ENCODE results near the gene D2HGDH. TPM values are rescaled to one million over a fixed set of nuclear protein-coding genes. Genes with fewer than 3 reads are reported as not detected.

D2HGDH gene
- total and polyA plus RNA-seq, 2 of the 13 experiments (the other 11 are each of a cell fraction or from before 2014, with no cell fraction given): 19.2 to 20.3 TPM

- TF ChIP-seq UBTF (CRISPR knock-in tag; IDR thresholded peaks at IDR 0.05): peak; percentile 74; the same call in 1 of the 2 replicates
- TF ChIP-seq SOX6 (IDR thresholded peaks at IDR 0.05): no peak
- TF ChIP-seq SOX6 (CRISPR knock-in tag; IDR thresholded peaks at IDR 0.05): peak; percentile 36; the same call in 1 of the 2 replicates
- TF ChIP-seq POLR2A (IDR thresholded peaks at IDR 0.05; ENCODE audit: insufficient read depth in 1 of 2, low read depth in 2 of 2, low read length in 2 of 2): peak; percentile 96 to 99
- peak; percentile 89; the same call in 1 of the 2 replicates for TF ChIP-seq TAF1 (CRISPR knock-in tag; IDR thresholded peaks at IDR 0.05)
- 0 out of 2 replicates have a peak, but pooled peaks have one; percentile 82 for TF ChIP-seq ZNF317 (CRISPR knock-in tag; IDR thresholded peaks at IDR 0.05)
- TF ChIP-seq ETV5 (CRISPR knock-in tag; IDR thresholded peaks at IDR 0.05; ENCODE audit: borderline replicate concordance): peak; percentile 32; the same call in 1 of the 2 replicates
- no peak for TF ChIP-seq ZNF737 (CRISPR knock-in tag; IDR thresholded peaks at IDR 0.05; ENCODE audit: borderline replicate concordance)
- TF ChIP-seq ELF1 (CRISPR knock-in tag; IDR thresholded peaks at IDR 0.05): no peak; the same call in 1 of the 2 replicates
- peak; percentile 57; the same call in 1 of the 2 replicates for TF ChIP-seq MYPOP (CRISPR knock-in tag; IDR thresholded peaks at IDR 0.05)
- TF ChIP-seq BATF2 (CRISPR knock-in tag; IDR thresholded peaks at IDR 0.05): peak; percentile 66; the same call in 1 of the 2 replicates
- TF ChIP-seq EEA1 (CRISPR knock-in tag; IDR thresholded peaks at IDR 0.05; ENCODE audit: borderline replicate concordance): peak; percentile 63; the same call in 1 of the 2 replicates
- no peak; the same call in none of the 2 replicates for TF ChIP-seq ZNF441 (CRISPR knock-in tag; IDR thresholded peaks at IDR 0.05; ENCODE audit: borderline replicate concordance)
- TF ChIP-seq MEF2D (CRISPR knock-in tag; IDR thresholded peaks at IDR 0.05): no peak
- no peak for TF ChIP-seq CENPBD1 (CRISPR knock-in tag; IDR thresholded peaks at IDR 0.05; ENCODE audit: borderline replicate concordance, low read depth)
- TF ChIP-seq NR2C2 (CRISPR knock-in tag; IDR thresholded peaks at IDR 0.05; ENCODE audit: borderline replicate concordance): peak; percentile 60
- no peak for TF ChIP-seq ZNF646 (CRISPR knock-in tag; IDR thresholded peaks at IDR 0.05)
- TF ChIP-seq KDM2A (CRISPR knock-in tag; IDR thresholded peaks at IDR 0.05; ENCODE audit: borderline replicate concordance, low read depth): peak; percentile 98
These were observed 32.9 kb upstream of the D2HGDH start, which contains the start of gene ING5 (continued) for GRCh38 chr2:241701399-241702154.

Data from HepG2 (cell line).